ENCODE results near the gene FBLN1.
"Not testable (repeated sequence)": the region's sequence is repeated elsewhere in the genome, so short reads cannot be mapped to it uniquely, and the experiment has no call there.

FBLN1 gene

GRCh38 chr22:45502215-45503049, at the start of gene FBLN1:
Gene FBLN1, plus strand, starts transcription at chr22:45502883. Its CDS starts 103 bp downstream, at chr22:45502986.
- no peak for DNase-seq

- no peak for DNase-seq
Observed at GRCh38 chr22:45453764-45454163, 48.9 kb upstream of the FBLN1 start.

GRCh38 chr22:45454275-45454674, 48.4 kb upstream of the FBLN1 start:
- DNase-seq = no peak

- no peak for DNase-seq
Observed at GRCh38 chr22:45455212-45455611, 47.5 kb upstream of the FBLN1 start.

DNA sequence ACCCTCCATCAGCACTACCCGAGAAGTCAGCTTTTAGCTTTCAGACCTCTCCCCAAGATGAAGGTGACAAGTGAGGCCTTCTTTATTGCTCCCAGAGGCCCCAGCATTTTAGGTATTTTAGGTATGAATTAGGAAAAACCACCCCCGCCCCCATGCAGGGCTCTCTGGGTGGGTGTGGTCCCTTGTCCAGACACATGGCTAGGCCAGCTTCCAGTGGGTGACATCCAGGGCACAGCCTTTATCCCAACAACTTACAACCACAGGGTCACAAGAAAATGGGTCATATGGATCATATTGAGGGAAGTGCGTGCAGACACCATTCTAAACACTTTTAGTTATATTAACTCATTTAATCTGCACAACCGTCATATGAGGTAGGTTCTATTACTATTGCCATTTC, 47.1 kb upstream of the FBLN1 start:
- no peak for DNase-seq

DNA sequence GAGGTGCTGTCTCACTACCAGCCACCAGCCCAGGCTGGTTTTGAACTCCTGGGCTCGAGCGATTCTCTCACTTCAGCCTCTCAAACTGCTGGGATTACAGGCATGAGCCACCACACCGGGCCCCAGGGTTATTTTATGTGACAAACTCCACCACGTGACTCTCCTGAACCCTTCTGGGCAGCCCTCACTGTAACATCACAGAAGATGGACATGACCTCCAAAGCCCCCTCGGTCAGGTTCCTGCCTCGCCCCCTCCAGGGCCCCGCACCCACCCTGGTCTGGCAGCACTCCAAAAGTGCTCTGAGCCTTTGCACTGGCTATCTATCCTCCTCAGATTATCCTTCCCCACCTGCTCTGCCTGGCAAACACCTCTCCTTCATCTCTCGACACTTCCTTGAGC, 45.9 kb upstream of the FBLN1 start:
- DNase-seq = no peak

DNA sequence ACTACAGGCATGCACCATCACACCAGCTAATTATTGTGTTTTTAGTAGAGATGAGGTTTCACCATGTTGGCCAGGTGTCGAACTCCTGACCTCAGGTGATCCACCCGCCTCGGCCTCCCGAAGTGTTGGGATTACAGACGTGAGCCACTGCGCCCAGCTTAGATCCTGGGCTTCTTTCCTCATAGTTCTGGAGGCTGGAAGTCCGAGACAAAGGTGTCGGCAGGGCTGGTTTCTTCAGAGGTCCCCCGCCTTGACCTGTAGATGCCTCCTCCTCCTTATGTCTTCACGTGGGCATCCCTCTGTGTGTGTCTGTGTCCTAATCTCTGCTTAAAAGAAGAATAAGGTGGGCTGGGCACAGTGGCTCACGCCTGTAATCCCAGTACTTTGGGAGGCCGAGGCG, 44.2 kb upstream of the FBLN1 start:
- DNase-seq = no peak

GRCh38 chr22:45459235-45459634, 43.4 kb upstream of the FBLN1 start:
- DNase-seq = no peak

- DNase-seq = no peak
Observed at GRCh38 chr22:45460288-45461109, 42.2 kb upstream of the FBLN1 start.

- no peak for DNase-seq
Observed at GRCh38 chr22:45462034-45462655, 40.5 kb upstream of the FBLN1 start.

DNA sequence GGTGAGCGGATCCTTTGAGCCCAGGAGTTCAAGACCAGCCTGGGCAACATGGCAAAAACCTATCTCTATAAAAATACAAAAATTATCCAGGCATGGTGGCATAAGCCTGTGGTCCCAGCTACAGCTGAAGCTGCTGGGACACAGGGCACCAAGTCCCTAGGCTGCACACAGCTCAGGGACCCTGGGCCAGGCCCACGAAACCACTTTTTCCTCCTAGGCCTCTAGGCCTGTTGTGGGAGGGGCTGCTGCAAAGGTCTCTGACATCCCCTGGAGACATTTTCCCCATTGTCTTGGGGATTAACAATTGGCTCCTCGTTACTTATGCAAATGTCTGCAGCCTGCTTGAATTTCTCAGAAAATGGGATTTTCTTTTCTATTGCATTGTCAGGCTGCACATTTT, 39.0 kb upstream of the FBLN1 start:
- not testable (repeated sequence) for DNase-seq

DNA sequence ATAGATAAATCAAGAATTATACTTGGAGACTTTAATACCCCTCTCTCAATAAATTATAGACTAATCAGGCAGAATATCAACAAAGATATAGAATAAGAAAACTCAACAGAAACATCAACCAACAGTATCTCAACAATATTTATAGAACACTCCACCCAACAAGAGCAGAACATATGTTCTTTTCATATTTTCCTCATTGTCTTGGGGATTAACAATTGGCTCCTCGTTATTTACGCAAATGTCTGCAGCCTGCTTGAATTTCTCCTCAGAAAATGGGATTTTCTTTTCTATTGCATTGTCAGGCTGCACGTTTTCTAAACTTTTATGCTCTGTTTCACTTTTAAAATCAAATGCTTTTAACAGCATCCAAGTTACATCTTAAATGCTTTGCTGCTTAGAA, 37.0 kb upstream of the FBLN1 start:
- no peak for DNase-seq

GRCh38 chr22:45468872-45469271, 33.8 kb upstream of the FBLN1 start:
- no peak for DNase-seq

DNA sequence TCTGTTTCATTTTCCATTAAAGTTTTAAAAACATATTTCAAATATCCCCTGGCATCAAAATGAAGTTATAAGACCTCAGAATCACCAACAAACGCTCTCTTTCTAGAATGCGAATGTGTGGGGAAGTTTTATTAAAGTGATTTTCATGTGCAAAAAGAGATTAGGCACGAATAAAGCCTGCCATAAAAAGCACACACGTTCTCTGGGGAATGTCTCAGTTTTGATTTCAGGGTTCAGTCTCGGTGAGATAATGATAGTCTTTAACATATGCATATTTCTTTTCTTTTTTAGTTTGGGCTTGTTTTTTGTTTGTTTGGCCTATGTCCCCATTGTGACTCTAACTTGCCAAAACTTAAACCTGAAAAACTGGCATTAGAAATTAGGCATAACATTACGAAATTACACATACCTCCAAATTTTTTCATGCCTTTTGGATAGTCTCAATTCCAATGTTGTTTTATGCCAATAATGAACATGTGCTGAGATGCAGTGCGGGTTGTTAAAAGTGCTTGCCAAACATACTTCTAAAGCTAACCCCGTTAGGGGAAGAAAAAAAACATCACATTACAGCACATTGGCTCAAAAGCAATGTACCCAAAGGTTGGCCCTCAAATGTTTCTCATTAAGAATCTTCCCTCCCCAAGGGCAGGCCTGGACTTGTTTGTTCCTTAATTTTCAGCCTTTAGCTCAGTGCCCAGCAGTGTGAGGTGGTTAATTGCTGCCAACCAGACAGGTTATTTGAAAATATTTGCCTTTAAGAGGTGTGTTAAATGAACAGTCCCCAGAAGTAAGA, 33.2 kb upstream of the FBLN1 start:
- DNase-seq = no peak

GRCh38 chr22:45470871-45471270, 31.8 kb upstream of the FBLN1 start:
- no peak for DNase-seq

DNA sequence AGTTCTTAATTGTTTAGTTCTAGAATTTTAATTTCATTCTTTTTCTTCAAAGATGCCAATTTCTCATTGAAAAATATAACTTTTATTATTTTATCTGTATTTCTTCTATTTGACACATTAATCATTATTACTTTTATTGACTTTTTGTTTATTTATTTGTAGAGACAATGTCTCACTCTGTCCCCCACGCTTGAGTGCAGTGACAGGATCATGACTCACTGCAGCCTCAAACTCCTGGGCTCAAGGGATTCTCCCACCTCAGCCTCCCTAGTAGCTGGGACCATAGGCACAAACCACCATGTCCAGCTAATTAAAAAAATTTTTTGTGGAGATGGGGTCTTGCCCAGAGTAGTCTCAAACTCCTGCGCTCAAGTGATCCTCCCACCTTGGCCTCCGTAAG, 30.3 kb upstream of the FBLN1 start:
- DNase-seq = no peak

- no peak for DNase-seq
Observed at GRCh38 chr22:45473626-45474237, 29.0 kb upstream of the FBLN1 start.

DNA sequence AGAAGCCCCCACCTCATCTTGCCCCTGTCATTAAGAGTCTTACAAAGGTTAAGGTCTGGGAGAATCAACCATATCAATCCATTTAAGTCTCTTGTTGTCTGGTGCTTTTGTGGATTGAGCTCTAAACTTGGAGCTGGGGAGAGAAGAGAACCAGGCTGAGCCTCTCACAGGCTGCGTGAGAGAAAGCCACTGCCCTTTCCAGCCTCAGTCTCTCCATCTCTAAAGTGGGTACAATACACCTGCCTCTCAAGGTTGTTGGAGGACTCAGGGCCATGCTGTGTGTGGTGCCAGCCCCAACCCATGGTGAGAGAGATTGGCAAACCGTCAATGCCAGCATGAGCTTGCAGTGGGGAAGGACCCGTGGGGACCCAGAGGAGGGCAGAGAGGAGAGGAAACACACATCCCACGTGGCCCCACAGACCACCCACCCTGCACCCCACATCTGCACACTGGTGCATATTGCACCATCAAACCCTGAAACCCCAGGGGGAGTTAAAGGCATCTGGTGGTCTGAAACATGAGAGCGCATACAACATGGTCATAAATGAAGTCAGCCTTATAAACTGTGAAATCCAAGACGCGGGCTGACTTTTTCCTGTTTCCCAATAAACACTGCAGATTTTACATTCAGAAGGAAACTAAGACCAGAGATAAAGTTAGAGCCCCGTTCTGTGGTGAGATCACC, 27.5 kb upstream of the FBLN1 start:
- DNase-seq = no peak

DNA sequence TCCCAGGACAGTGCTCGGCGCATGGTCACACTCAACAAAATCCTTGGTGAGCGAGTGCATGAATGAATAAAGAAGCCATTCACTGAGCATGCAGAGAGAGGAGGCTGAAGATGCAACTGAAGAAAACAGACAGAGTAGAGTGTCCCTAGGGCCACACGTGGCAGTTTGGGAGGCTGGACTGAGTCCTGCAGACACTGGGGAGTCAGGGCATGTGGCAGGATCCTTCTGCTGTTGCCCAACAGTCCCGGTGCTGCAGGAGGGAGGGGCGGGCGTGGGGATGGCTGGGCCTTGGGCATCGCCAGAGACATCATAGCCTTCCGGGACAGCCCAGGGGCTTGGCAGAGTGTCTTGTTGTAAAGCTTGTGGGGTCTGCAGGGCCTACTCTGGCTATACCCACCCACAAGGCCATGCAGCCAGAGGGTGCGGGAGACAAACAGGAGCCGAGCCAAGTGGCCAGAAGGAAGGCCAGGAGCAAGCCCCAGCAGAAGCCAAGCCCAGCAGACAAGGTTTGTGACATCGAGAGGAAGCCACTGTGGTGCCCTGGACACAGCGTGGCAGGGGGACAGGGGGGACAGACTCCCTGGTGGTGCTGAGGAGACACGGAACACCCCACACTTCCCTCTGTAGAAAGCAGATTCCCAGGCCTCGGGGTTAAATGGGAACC, 26.7 kb upstream of the FBLN1 start:
- no peak for DNase-seq

DNA sequence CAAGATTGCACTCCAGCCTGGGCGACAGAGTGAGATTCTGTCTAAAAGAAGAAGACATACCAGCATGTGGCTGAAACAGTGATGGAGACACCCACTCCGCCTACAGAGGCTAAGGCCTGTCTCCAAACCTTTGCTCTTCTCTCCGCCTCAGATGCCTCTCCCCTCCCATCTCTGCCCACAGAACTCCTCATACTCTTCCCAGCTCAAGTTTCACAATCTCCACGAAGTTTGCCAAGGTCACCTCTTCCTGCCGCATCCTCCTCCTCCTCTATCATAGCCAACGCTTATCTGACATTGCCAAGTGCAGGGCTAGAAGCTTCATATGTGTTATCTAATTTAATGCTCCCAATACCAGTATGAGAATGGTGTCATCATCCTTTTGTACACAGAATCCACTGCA, 25.9 kb upstream of the FBLN1 start:
- no peak for DNase-seq

All from NCI-H1694 (cell line).